H1 (cell line): ENCODE results near the gene ARSA. TPM values are rescaled to one million over a fixed set of nuclear protein-coding genes. Genes with fewer than 3 reads are reported as not detected.

Source experiments
- CBX5 ChIP-seq: fragments of 300-800, 300-1000 bp; sonication (generic); IDR thresholded peaks from 2 replicates; pipeline ENCODE4 v1.7.1; 2016; ENCODE audit warnings: antibody characterized with exemption, low read length, low read depth
- CHD2 ChIP-seq: IDR thresholded peaks from 2 replicates; pipeline ENCODE4 v1.6.1; 2012; ENCODE audit warnings: low read length, improper control_type of control experiment
- polyA plus RNA-seq, 7 experiments: library from polyadenylated mRNA; depleted of rRNA in 3 of 7; stranded (reverse) in 5 of 7; unstranded in 2 of 7; fragments of >200 nt in 5 of 7; fragments of 200-250 nt in 2 of 7; gene quantifications; 1 replicate in 5 of 7; 2 replicates in 1 of 7; 4 replicates in 1 of 7; pipeline versions ENCODE4 v1.2.1 to v1.2.3, GENCODE V29; 2011 to 2013; ENCODE audit warnings: missing spikeins in 2 of 7, mixed read lengths in 2 of 7
- total RNA-seq: library from RNA; stranded (reverse); fragmentation: NEBNext Ultra II Directional; extraction: Animal tissue kit (Norgen Biotek cat#: 25700); gene quantifications from 2 replicates; pipeline ENCODE4 v1.2.1, GENCODE V29; 2021

ARSA gene
- total and polyA plus RNA-seq, 2 of the 8 experiments (the other 6 are each of a cell fraction or from before 2014, with no cell fraction given), result 9.8 to 10.1 TPM

GRCh38 chr22:50581031-50581949 is 46.7 kb downstream of the ARSA start (continued):
- TF ChIP-seq CHD2 (no peak), CBX5 (no peak)
